ENCODE results near the gene OPCML.

- TF ChIP-seq CTCF (IDR thresholded peaks at IDR 0.05) = no peak
- no peak for TF ChIP-seq REST (IDR thresholded peaks at IDR 0.05; ENCODE audit: insufficient read depth in 1 of 2, low read depth in 2 of 2, low read length in 1 of 2)
Measured at GRCh38 chr11:133011604-133012003, 520.7 kb downstream of the OPCML start.
